Measurements from ENCODE around the gene RAB12. TPM values are rescaled to one million over a fixed set of nuclear protein-coding genes. Genes with fewer than 3 reads are reported as not detected.

Gene RAB12
- total RNA-seq, 2 experiments from 2014 or later, result 20.6 to 34.0 TPM

GRCh38 chr18:8685914-8686216 lies 76.6 kb downstream of the RAB12 start:
- H3K4me2 ChIP-seq (ENCODE audit: low read length), result no peak overlapping the region
- no peaks in the 10 kb centered on the region for H3K9me3 ChIP-seq (ENCODE audit: low read length)
- no peak for TF ChIP-seq EZH2phosphoT487 (IDR thresholded peaks at IDR 0.05; ENCODE audit: borderline replicate concordance, low read depth, low read length)
- TF ChIP-seq CTCF (conservative IDR thresholded peaks at IDR 0.05; ENCODE audit: low read length), result no peak
- H3K4me1 ChIP-seq (ENCODE audit: insufficient read depth, low read length, poor library complexity, severe bottlenecking), result no peaks in the 10 kb centered on the region
- H3K36me3 ChIP-seq (ENCODE audit: insufficient read depth, low read length), result no peaks in the 10 kb centered on the region
- no peak overlapping the region for H3K27ac ChIP-seq (ENCODE audit: low read depth, low read length, poor library complexity, severe bottlenecking)
- H2AFZ ChIP-seq (ENCODE audit: low read length), result no peak overlapping the region
- H3K79me2 ChIP-seq (ENCODE audit: insufficient read depth, low read depth, low read length), result no peaks in the 10 kb centered on the region
- no peak overlapping the region for H3K4me3 ChIP-seq (ENCODE audit: low read depth, low read length, poor library complexity, severe bottlenecking)
- DNase-seq (ENCODE audit: low spot score), result no peak
- ChIA-PET POLR2A (interaction anchor here (0.6 to 1.2 kb wide), 3 partner anchors 12 to 201 kb away, joined by 3 to 4 read pairs (median 4); no protein-coding TSS in a partner anchor), CTCF (ENCODE audit: unreplicated experiment) (no interaction called here)
- no peaks in the 10 kb centered on the region for H4K20me1 ChIP-seq (ENCODE audit: insufficient read depth, low read length)
- intact Hi-C loops (cut with micrococcal nuclease; ENCODE audit: unreplicated experiment), result no loop called here
- H3K9me2 ChIP-seq (ENCODE audit: insufficient read depth, low read length), result no peaks in the 10 kb centered on the region
- BruUV-seq (replicated peaks), result no TSS peak

- no TSS peak for BruUV-seq (replicated peaks)
- Histone ChIP-seq H3K27ac (ENCODE audit: low read depth, low read length, poor library complexity, severe bottlenecking) (no peak overlapping the region), H4K20me1 (ENCODE audit: insufficient read depth, low read length) (no peaks in the 10 kb centered on the region), H3K4me1 (ENCODE audit: insufficient read depth, low read length, poor library complexity, severe bottlenecking) (no peaks in the 10 kb centered on the region), H3K9me2 (ENCODE audit: insufficient read depth, low read length) (no peaks in the 10 kb centered on the region), H3K4me3 (ENCODE audit: low read depth, low read length, poor library complexity, severe bottlenecking) (no peak overlapping the region), H2AFZ (ENCODE audit: low read length) (no peak overlapping the region), H3K36me3 (ENCODE audit: insufficient read depth, low read length) (no peaks in the 10 kb centered on the region), H3K4me2 (ENCODE audit: low read length) (no peak overlapping the region), H3K79me2 (ENCODE audit: insufficient read depth, low read depth, low read length) (no peaks in the 10 kb centered on the region), H3K9me3 (ENCODE audit: low read length) (no peaks in the 10 kb centered on the region)
- TF ChIP-seq CTCF (conservative IDR thresholded peaks at IDR 0.05; ENCODE audit: low read length) (no peak), EZH2phosphoT487 (IDR thresholded peaks at IDR 0.05; ENCODE audit: borderline replicate concordance, low read depth, low read length) (no peak)
- CTCF ChIA-PET (ENCODE audit: unreplicated experiment), result no interaction called here
- POLR2A ChIA-PET, result interaction anchor here (0.5 to 1.2 kb wide), 3 partner anchors 15 to 209 kb away, joined by 3 read pairs; no protein-coding TSS in a partner anchor
- DNase-seq (ENCODE audit: low spot score), result no peak
- intact Hi-C loops (cut with micrococcal nuclease; ENCODE audit: unreplicated experiment), result no loop called here
Measured at GRCh38 chr18:8686611-8687010, 77.4 kb downstream of the RAB12 start.

- POLR2A ChIA-PET, result no interaction called here
- intact Hi-C loops (cut with micrococcal nuclease; ENCODE audit: unreplicated experiment), result no loop called here
Measured at GRCh38 chr18:8688216-8688800, 79.1 kb downstream of the RAB12 start.

More at GRCh38 chr18:8688216-8688800, 79.1 kb downstream of the RAB12 start:
- Histone ChIP-seq H3K4me1 (ENCODE audit: insufficient read depth, low read length, poor library complexity, severe bottlenecking) (no peaks in the 10 kb centered on the region), H2AFZ (ENCODE audit: low read length) (no peak overlapping the region), H3K27ac (ENCODE audit: low read depth, low read length, poor library complexity, severe bottlenecking) (no peak overlapping the region), H3K4me2 (ENCODE audit: low read length) (no peak overlapping the region), H3K9me2 (ENCODE audit: insufficient read depth, low read length) (no peaks in the 10 kb centered on the region), H3K9me3 (ENCODE audit: low read length) (no peaks in the 10 kb centered on the region), H3K36me3 (ENCODE audit: insufficient read depth, low read length) (no peaks in the 10 kb centered on the region), H4K20me1 (ENCODE audit: insufficient read depth, low read length) (no peaks in the 10 kb centered on the region), H3K79me2 (ENCODE audit: insufficient read depth, low read depth, low read length) (no peaks in the 10 kb centered on the region), H3K4me3 (ENCODE audit: low read depth, low read length, poor library complexity, severe bottlenecking) (no peak overlapping the region)
- no TSS peak for BruUV-seq (replicated peaks)
- no peak for DNase-seq (ENCODE audit: low spot score)
- TF ChIP-seq EZH2phosphoT487 (IDR thresholded peaks at IDR 0.05; ENCODE audit: borderline replicate concordance, low read depth, low read length) (no peak), CTCF (conservative IDR thresholded peaks at IDR 0.05; ENCODE audit: low read length) (no peak)
- CTCF ChIA-PET (ENCODE audit: unreplicated experiment), result no interaction called here
